GM23338 (cell line): ENCODE data around the gene NDOR1. TPM values are rescaled to one million over a fixed set of nuclear protein-coding genes. Genes with fewer than 3 reads are reported as not detected.
A peak's percentile ranks its signal among the peaks of the same experiment; 100 is the strongest.

Source experiments
- ATAC-seq: fragments of 200-7000 bp; cut with Tn5 transposase; 3 replicates; pipeline ENCODE4 v1.9.1; 2020
- DNase-seq: peaks from one replicate; pipeline ENCODE4 v3.0.0-alpha.2; 2015; ENCODE audit warnings: low spot score
- H2AFZ ChIP-seq: fragments of 200-600 bp; sonication (generic); 2 replicates; pipeline ENCODE4 v1.8.0; 2016; ENCODE audit warnings: antibody characterized with exemption, mild to moderate bottlenecking, moderate library complexity
- H3F3A ChIP-seq: fragments of 200-600 bp; sonication (generic); replicated peaks from 2 replicates; pipeline ENCODE4 v1.8.0; 2017; ENCODE audit warnings: antibody characterized with exemption, mixed run types, low read depth
- H3K27ac ChIP-seq: fragments of 200-600 bp; sonication (generic); 2 replicates; pipeline ENCODE4 v1.6.1; 2016; ENCODE audit warnings: low read depth
- H3K27me3 ChIP-seq: fragments of 200-600 bp; sonication (generic); 2 replicates; pipeline ENCODE4 v1.8.0; 2016; ENCODE audit warnings: mild to moderate bottlenecking, mixed run types, moderate library complexity; ENCODE audit not compliant: insufficient read depth
- H3K36me3 ChIP-seq: fragments of 200-600 bp; sonication (generic); 2 replicates; pipeline ENCODE4 v1.8.0; 2016; ENCODE audit warnings: mild to moderate bottlenecking; ENCODE audit not compliant: insufficient read depth
- H3K4me1 ChIP-seq: fragments of 200-600 bp; sonication (generic); 2 replicates; pipeline ENCODE4 v1.8.0; 2016; ENCODE audit warnings: mild to moderate bottlenecking, moderate library complexity; ENCODE audit not compliant: insufficient read depth
- H3K4me2 ChIP-seq: fragments of 200-600 bp; sonication (generic); 2 replicates; pipeline ENCODE4 v1.7.1; 2017; ENCODE audit warnings: mixed run types
- H3K4me3 ChIP-seq: fragments of 200-600 bp; sonication (generic); 2 replicates; pipeline ENCODE4 v1.6.1; 2016; ENCODE audit warnings: mixed run types
- H3K79me2 ChIP-seq: fragments of 200-600 bp; sonication (generic); replicated peaks from 2 replicates; pipeline ENCODE4 v1.8.0; 2017; ENCODE audit warnings: mild to moderate bottlenecking; ENCODE audit not compliant: insufficient read depth
- H3K9me2 ChIP-seq: fragments of 200-600 bp; sonication (generic); 2 replicates; pipeline ENCODE4 v1.8.0; 2017; ENCODE audit not compliant: insufficient read depth
- H4K20me1 ChIP-seq: fragments of 200-600 bp; sonication (generic); replicated peaks from 2 replicates; pipeline ENCODE4 v1.8.0; 2017; ENCODE audit warnings: mild to moderate bottlenecking; ENCODE audit not compliant: insufficient read depth
- H3K27ac Mint-ChIP-seq: 2 replicates; pipeline ENCODE4 v1.8.0; 2020; ENCODE audit warnings: inconsistent platforms, mild to moderate bottlenecking, moderate library complexity, mixed read lengths
- H3K27me3 Mint-ChIP-seq: 3 replicates; pipeline ENCODE4 v1.8.0; 2022; ENCODE audit warnings: low read depth, mild to moderate bottlenecking, moderate library complexity, mixed read lengths, inconsistent platforms; ENCODE audit not compliant: insufficient read depth, poor library complexity
- H3K36me3 Mint-ChIP-seq: 3 replicates; pipeline ENCODE4 v1.8.0; 2021; ENCODE audit warnings: low read depth, mild to moderate bottlenecking, inconsistent platforms, moderate library complexity, mixed read lengths
- H3K4me1 Mint-ChIP-seq: 3 replicates; pipeline ENCODE4 v1.8.0; 2020; ENCODE audit warnings: mild to moderate bottlenecking, inconsistent platforms, mixed read lengths
- H3K4me3 Mint-ChIP-seq: 3 replicates; pipeline ENCODE4 v1.8.0; 2021; ENCODE audit warnings: moderate library complexity, mild to moderate bottlenecking, inconsistent platforms, mixed read lengths
- H3K9me3 Mint-ChIP-seq: 3 replicates; pipeline ENCODE4 v1.8.0; 2020; ENCODE audit warnings: moderate library complexity, mild to moderate bottlenecking, inconsistent platforms, mixed read lengths
- EZH2 ChIP-seq: fragments of 200-600 bp; sonication (generic); IDR thresholded peaks from one replicate; pipeline ENCODE4 v1.8.0; 2017; ENCODE audit warnings: antibody characterized with exemption, mild to moderate bottlenecking, low read depth; ENCODE audit not compliant: unreplicated experiment
- JUNB ChIP-seq: IDR thresholded peaks from one replicate; pipeline ENCODE4 v1.6.1; 2016; ENCODE audit warnings: antibody characterized with exemption; ENCODE audit not compliant: unreplicated experiment
- NANOG ChIP-seq: IDR thresholded peaks from 2 replicates; pipeline ENCODE4 v1.6.1; 2016; ENCODE audit warnings: antibody characterized with exemption, borderline replicate concordance
- ZNF114 ChIP-seq: fragments of 250-450 bp; sonication (Bioruptor Pico); IDR thresholded peaks from 2 replicates; pipeline ENCODE4 v1.5.0; 2020; ENCODE audit warnings: mild to moderate bottlenecking, moderate library complexity
- polyA plus RNA-seq: library from polyadenylated mRNA; unstranded; fragments of >200 nt; fragmentation: Nextera tagmentation; extraction: Ambion mirVana; gene quantifications from 2 replicates; pipeline ENCODE4 v1.2.1, GENCODE V29; 2016
- total RNA-seq: library from RNA; depleted of rRNA; stranded (reverse); fragments of >200 nt; shearing (Covaris generic); gene quantifications from 2 replicates; pipeline ENCODE4 v1.2.3, GENCODE V29; 2014
- TF ChIP-seq, protein P1 (sequence below): IDR thresholded peaks from 2 replicates; pipeline ENCODE4 v1.6.1; 2016; ENCODE audit warnings: antibody characterized with exemption
- TF ChIP-seq, protein P2 (sequence below): fragments of 250-450 bp; sonication (Bioruptor Pico); IDR thresholded peaks from 2 replicates; pipeline ENCODE4 v1.5.0; 2020; ENCODE audit warnings: mild to moderate bottlenecking, moderate library complexity
- TF ChIP-seq, protein P3 (sequence below), 2 experiments: fragments of 200-600 bp in 1 of 2; sonication (generic) in 1 of 2; conservative IDR thresholded peaks; 2 replicates each; pipeline versions ENCODE4 v1.5.1 to v1.6.1; 2016 to 2017; ENCODE audit warnings: antibody characterized with exemption in 2 of 2, low read depth in 2 of 2, mild to moderate bottlenecking in 2 of 2, moderate library complexity in 1 of 2

Gene NDOR1
- total and polyA plus RNA-seq, 2 experiments from 2014 or later, result 19.4 to 38.1 TPM

DNA sequence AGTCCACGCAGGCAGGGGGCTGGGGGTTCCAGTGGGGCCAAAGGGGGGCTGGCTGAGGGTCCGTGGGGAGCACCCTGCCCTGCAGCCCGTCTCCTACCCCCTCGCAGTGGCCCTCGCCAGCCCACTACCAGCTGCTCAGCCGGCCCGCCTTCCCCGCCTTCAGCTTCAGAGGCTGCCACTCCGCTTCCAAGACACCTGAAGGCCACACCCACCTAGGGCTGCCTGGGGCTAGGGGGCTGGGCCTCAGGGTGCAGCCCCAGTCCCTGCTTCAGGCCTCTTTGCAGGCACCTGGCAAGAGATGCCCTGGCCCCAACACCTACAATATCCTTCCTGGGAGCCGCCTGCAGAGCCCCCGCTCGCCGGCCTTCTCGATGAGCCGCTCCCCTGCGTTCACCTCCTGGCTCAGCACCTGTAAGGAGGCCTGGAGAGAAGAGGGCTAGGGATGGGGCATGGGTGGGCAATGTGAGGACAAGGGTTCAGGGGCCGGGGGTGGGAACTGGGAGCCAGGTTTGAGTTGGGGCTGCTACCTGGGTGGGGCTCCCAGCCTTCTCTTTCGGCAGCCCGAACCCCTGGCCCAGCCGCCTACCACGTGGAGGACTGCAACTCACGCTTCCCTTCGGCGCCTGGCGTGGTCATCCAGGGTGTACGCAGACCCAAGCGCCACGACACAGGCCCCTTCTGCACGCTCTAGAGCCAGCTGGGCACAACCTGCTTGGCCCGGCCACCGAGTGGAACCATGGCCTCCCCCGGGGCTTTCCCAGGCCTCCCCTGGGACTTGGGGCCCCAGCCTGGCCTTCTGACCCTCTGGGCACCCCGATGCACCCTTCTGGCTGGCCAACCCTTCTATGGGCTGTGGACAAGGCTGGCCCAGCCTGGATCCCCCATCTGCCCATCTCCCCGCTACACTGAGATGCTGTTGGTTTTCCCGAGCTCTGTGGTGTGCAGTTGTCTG, 47.3 kb downstream of the NDOR1 start:
- no peak overlapping the region for H2AFZ ChIP-seq
- DNase-seq (peak; percentile 60), ATAC-seq (peak; percentile 68)
- H3K4me3 Mint-ChIP-seq, result no peak overlapping the region; the same call in 2 of the 3 replicates
- H3K4me1 ChIP-seq, result peaks cover 13% of the 10 kb centered on the region; the same call in 1 of the 2 replicates
- peaks cover 8% of the 10 kb centered on the region; the same call in 2 of the 3 replicates for H3K36me3 Mint-ChIP-seq
- H3K4me3 ChIP-seq, result no peak overlapping the region
- no peak overlapping the region for H3K27ac ChIP-seq
- H3K4me2 ChIP-seq, result no peak overlapping the region
- H4K20me1 ChIP-seq, result no peaks in the 10 kb centered on the region; the same call in 1 of the 2 replicates
- peaks cover 4% of the 10 kb centered on the region; the same call in 1 of the 2 replicates for H3K27me3 ChIP-seq
- H3K79me2 ChIP-seq, result peaks cover 20% of the 10 kb centered on the region
- H3F3A ChIP-seq, result peaks cover 5% of the 10 kb centered on the region
- no peaks in the 10 kb centered on the region; the same call in 1 of the 2 replicates for H3K36me3 ChIP-seq
- H3K9me2 ChIP-seq, result no peaks in the 10 kb centered on the region
- no peak overlapping the region for H3K27ac Mint-ChIP-seq
- H3K27me3 Mint-ChIP-seq, result peaks cover 21% of the 10 kb centered on the region
- H3K4me1 Mint-ChIP-seq, result peaks cover 11% of the 10 kb centered on the region
- H3K9me3 Mint-ChIP-seq, result no peaks in the 10 kb centered on the region
- no peak for TF ChIP-seq NANOG
- no peak for TF ChIP-seq JUNB
- TF ChIP-seq, protein P1, sequence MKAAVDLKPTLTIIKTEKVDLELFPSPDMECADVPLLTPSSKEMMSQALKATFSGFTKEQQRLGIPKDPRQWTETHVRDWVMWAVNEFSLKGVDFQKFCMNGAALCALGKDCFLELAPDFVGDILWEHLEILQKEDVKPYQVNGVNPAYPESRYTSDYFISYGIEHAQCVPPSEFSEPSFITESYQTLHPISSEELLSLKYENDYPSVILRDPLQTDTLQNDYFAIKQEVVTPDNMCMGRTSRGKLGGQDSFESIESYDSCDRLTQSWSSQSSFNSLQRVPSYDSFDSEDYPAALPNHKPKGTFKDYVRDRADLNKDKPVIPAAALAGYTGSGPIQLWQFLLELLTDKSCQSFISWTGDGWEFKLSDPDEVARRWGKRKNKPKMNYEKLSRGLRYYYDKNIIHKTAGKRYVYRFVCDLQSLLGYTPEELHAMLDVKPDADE, result no peak
- no peak for TF ChIP-seq ZNF114 (CRISPR knock-in tag)
- TF ChIP-seq EZH2, result no peak
- TF ChIP-seq, protein P2, sequence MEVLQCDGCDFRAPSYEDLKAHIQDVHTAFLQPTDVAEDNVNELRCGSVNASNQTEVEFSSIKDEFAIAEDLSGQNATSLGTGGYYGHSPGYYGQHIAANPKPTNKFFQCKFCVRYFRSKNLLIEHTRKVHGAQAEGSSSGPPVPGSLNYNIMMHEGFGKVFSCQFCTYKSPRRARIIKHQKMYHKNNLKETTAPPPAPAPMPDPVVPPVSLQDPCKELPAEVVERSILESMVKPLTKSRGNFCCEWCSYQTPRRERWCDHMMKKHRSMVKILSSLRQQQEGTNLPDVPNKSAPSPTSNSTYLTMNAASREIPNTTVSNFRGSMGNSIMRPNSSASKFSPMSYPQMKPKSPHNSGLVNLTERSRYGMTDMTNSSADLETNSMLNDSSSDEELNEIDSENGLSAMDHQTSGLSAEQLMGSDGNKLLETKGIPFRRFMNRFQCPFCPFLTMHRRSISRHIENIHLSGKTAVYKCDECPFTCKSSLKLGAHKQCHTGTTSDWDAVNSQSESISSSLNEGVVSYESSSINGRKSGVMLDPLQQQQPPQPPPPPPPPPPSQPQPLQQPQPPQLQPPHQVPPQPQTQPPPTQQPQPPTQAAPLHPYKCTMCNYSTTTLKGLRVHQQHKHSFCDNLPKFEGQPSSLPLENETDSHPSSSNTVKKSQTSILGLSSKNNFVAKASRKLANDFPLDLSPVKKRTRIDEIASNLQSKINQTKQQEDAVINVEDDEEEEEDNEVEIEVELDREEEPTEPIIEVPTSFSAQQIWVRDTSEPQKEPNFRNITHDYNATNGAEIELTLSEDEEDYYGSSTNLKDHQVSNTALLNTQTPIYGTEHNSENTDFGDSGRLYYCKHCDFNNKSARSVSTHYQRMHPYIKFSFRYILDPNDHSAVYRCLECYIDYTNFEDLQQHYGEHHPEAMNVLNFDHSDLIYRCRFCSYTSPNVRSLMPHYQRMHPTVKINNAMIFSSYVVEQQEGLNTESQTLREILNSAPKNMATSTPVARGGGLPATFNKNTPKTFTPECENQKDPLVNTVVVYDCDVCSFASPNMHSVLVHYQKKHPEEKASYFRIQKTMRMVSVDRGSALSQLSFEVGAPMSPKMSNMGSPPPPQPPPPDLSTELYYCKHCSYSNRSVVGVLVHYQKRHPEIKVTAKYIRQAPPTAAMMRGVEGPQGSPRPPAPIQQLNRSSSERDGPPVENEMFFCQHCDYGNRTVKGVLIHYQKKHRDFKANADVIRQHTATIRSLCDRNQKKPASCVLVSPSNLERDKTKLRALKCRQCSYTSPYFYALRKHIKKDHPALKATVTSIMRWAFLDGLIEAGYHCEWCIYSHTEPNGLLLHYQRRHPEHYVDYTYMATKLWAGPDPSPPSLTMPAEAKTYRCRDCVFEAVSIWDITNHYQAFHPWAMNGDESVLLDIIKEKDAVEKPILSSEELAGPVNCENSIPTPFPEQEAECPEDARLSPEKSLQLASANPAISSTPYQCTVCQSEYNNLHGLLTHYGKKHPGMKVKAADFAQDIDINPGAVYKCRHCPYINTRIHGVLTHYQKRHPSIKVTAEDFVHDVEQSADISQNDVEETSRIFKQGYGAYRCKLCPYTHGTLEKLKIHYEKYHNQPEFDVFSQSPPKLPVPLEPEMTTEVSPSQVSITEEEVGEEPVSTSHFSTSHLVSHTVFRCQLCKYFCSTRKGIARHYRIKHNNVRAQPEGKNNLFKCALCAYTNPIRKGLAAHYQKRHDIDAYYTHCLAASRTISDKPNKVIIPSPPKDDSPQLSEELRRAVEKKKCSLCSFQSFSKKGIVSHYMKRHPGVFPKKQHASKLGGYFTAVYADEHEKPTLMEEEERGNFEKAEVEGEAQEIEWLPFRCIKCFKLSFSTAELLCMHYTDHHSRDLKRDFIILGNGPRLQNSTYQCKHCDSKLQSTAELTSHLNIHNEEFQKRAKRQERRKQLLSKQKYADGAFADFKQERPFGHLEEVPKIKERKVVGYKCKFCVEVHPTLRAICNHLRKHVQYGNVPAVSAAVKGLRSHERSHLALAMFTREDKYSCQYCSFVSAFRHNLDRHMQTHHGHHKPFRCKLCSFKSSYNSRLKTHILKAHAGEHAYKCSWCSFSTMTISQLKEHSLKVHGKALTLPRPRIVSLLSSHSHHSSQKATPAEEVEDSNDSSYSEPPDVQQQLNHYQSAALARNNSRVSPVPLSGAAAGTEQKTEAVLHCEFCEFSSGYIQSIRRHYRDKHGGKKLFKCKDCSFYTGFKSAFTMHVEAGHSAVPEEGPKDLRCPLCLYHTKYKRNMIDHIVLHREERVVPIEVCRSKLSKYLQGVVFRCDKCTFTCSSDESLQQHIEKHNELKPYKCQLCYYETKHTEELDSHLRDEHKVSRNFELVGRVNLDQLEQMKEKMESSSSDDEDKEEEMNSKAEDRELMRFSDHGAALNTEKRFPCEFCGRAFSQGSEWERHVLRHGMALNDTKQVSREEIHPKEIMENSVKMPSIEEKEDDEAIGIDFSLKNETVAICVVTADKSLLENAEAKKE (CRISPR knock-in tag), result no peak
- TF ChIP-seq, protein P3, sequence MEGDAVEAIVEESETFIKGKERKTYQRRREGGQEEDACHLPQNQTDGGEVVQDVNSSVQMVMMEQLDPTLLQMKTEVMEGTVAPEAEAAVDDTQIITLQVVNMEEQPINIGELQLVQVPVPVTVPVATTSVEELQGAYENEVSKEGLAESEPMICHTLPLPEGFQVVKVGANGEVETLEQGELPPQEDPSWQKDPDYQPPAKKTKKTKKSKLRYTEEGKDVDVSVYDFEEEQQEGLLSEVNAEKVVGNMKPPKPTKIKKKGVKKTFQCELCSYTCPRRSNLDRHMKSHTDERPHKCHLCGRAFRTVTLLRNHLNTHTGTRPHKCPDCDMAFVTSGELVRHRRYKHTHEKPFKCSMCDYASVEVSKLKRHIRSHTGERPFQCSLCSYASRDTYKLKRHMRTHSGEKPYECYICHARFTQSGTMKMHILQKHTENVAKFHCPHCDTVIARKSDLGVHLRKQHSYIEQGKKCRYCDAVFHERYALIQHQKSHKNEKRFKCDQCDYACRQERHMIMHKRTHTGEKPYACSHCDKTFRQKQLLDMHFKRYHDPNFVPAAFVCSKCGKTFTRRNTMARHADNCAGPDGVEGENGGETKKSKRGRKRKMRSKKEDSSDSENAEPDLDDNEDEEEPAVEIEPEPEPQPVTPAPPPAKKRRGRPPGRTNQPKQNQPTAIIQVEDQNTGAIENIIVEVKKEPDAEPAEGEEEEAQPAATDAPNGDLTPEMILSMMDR (conservative IDR thresholded peaks at IDR 0.05; ENCODE audit: low read depth in 2 of 2), result no peak
